ENCODE measurements around the gene ABR.

The ABR gene

GRCh38 chr17:1025733-1026598, 153.8 kb downstream of the ABR start:
- no peak for DNase-seq

- DNase-seq: no peak
Measured at GRCh38 chr17:1024076-1024475, 155.7 kb downstream of the ABR start.

- DNase-seq: no peak
Measured at GRCh38 chr17:1022278-1023024, 157.3 kb downstream of the ABR start.

GRCh38 chr17:1021147-1021546, 158.6 kb downstream of the ABR start:
- DNase-seq: no peak

- no peak for DNase-seq
Measured at GRCh38 chr17:1019451-1019850, 160.3 kb downstream of the ABR start.

- no peak for DNase-seq
Measured at GRCh38 chr17:1018547-1018946, 161.2 kb downstream of the ABR start.

GRCh38 chr17:1013729-1014090, 166.1 kb downstream of the ABR start:
- no peak for DNase-seq

GRCh38 chr17:1012823-1013728, 166.7 kb downstream of the ABR start:
- DNase-seq: no peak

- DNase-seq: no peak
Measured at GRCh38 chr17:1011760-1012735, 167.7 kb downstream of the ABR start.

GRCh38 chr17:1011138-1011537, 168.6 kb downstream of the ABR start:
- DNase-seq: no peak

- DNase-seq: no peak
Measured at GRCh38 chr17:1010586-1010985, 169.2 kb downstream of the ABR start.

- DNase-seq: no peak
Measured at GRCh38 chr17:1010086-1010450, 169.7 kb downstream of the ABR start.

- no peak for DNase-seq
Measured at GRCh38 chr17:1009229-1010085, 170.3 kb downstream of the ABR start.

- no peak for DNase-seq
Measured at GRCh38 chr17:1008008-1008761, 171.6 kb downstream of the ABR start.

GRCh38 chr17:1007310-1008007, 172.3 kb downstream of the ABR start:
- DNase-seq: no peak

GRCh38 chr17:1006054-1006453, 173.7 kb downstream of the ABR start:
- no peak for DNase-seq

- peak; percentile 4 for DNase-seq
Measured at GRCh38 chr17:1005361-1005946, 174.3 kb downstream of the ABR start.

GRCh38 chr17:1004769-1005295, 174.9 kb downstream of the ABR start:
- no peak for DNase-seq

Data from NCI-H2227 treated with DMSO at 0.1 percent for 48 hours (cell line).